SK-N-SH (cell line): ENCODE data around the gene JAKMIP3. TPM values are rescaled to one million over a fixed set of nuclear protein-coding genes. Genes with fewer than 3 reads are reported as not detected.

ENCODE experiments used
- CTCF ChIA-PET: fragments of 300-600, 350-600 bp; formaldehyde crosslinking; extraction: SDS; loops from one replicate; lab custom pipeline; 2021; lab: Yijun Ruan, JAX
- POLR2A ChIA-PET: fragments of 350-600 bp; sonication (Branson Sonifier 250); formaldehyde crosslinking; extraction: SDS; loops from one replicate; lab custom pipeline; 2020; ENCODE audit warnings: antibody characterized with exemption, inconsistent platforms; lab: Yijun Ruan, JAX
- DNase-seq: peaks from one replicate; pipeline ENCODE4 v3.0.0; 2012
- H2AFZ ChIP-seq: fragments of 200-600 bp; sonication (generic); 2 replicates; pipeline ENCODE4 v1.8.1; 2016; ENCODE audit warnings: antibody characterized with exemption, mild to moderate bottlenecking, low read depth
- H3F3A ChIP-seq: fragments of 200-600 bp; sonication (generic); replicated peaks from 2 replicates; pipeline ENCODE3; 2016; ENCODE audit warnings: antibody characterized with exemption, mild to moderate bottlenecking; ENCODE audit not compliant: insufficient read depth
- H3K27ac ChIP-seq, 2 experiments: fragments of 200-500 bp in 1 of 2; fragments of 200-600 bp in 1 of 2; sonication (Bioruptor generic) in 1 of 2; sonication (generic), shearing (Covaris generic) in 1 of 2; 2 replicates each; pipeline versions ENCODE4 v1.5.1 to v1.6.1; 2014 to 2016; ENCODE audit warnings: low read depth in 2 of 2, inconsistent platforms in 1 of 2, low read length in 1 of 2, mild to moderate bottlenecking in 1 of 2, mixed read lengths in 1 of 2
- H3K27me3 ChIP-seq: fragments of 200-600 bp; sonication (generic), shearing (Covaris generic); 2 replicates; pipeline ENCODE4 v1.6.1; 2016; ENCODE audit warnings: mixed run types; ENCODE audit not compliant: insufficient read depth
- H3K36me3 ChIP-seq, 2 experiments: fragments of 200-500 bp in 1 of 2; fragments of 200-600 bp in 1 of 2; sonication (Bioruptor generic) in 1 of 2; sonication (generic) in 1 of 2; replicated peaks in 1 of 2; 2 replicates each; pipeline versions ENCODE3 to v1.5.1; 2014 to 2016; ENCODE audit warnings: low read length in 1 of 2, mild to moderate bottlenecking in 1 of 2; ENCODE audit not compliant: insufficient read depth in 2 of 2, control insufficient read depth in 1 of 2
- H3K4me1 ChIP-seq, 2 experiments: fragments of 200-500 bp in 1 of 2; fragments of 200-600 bp in 1 of 2; sonication (Bioruptor generic) in 1 of 2; sonication (generic), shearing (Covaris generic) in 1 of 2; 2 replicates each; pipeline versions ENCODE4 v1.5.1 to v1.6.1; 2014 to 2016; ENCODE audit warnings: low read depth in 1 of 2, low read length in 1 of 2, mixed run types in 1 of 2; ENCODE audit not compliant: insufficient read depth in 2 of 2, control insufficient read depth in 1 of 2
- H3K4me2 ChIP-seq: fragments of 200-600 bp; sonication (generic), shearing (Covaris generic); 2 replicates; pipeline ENCODE4 v1.6.1; 2017; ENCODE audit warnings: mixed run types
- H3K4me3 ChIP-seq, 2 experiments: fragments of 200-500 bp in 1 of 2; fragments of 200-600 bp in 1 of 2; sonication (Bioruptor generic) in 1 of 2; sonication (generic), shearing (Covaris generic) in 1 of 2; 2 replicates each; pipeline versions ENCODE4 v1.5.1 to v1.8.1; 2014 to 2016; ENCODE audit warnings: low read depth in 2 of 2, inconsistent platforms in 1 of 2, low read length in 1 of 2, mild to moderate bottlenecking in 1 of 2, mixed read lengths in 1 of 2, moderate library complexity in 1 of 2
- H3K79me2 ChIP-seq: fragments of 200-600 bp; sonication (generic); 2 replicates; pipeline ENCODE4 v1.8.1; 2017; ENCODE audit warnings: mild to moderate bottlenecking; ENCODE audit not compliant: insufficient read depth
- H3K9ac ChIP-seq: fragments of 200-600 bp; sonication (generic); 2 replicates; pipeline ENCODE4 v1.6.1; 2017; ENCODE audit warnings: mixed run types
- H3K9me2 ChIP-seq: fragments of 200-600 bp; sonication (generic); 2 replicates; pipeline ENCODE4 v1.6.1; 2017; ENCODE audit warnings: mixed run types
- H3K9me3 ChIP-seq: fragments of 200-600 bp; sonication (generic); 2 replicates; pipeline ENCODE4 v1.6.1; 2017; ENCODE audit warnings: mixed run types, mild to moderate bottlenecking, moderate library complexity
- H4K20me1 ChIP-seq: fragments of 200-600 bp; sonication (generic); 2 replicates; pipeline ENCODE4 v1.6.1; 2017; ENCODE audit warnings: mild to moderate bottlenecking, mixed run types; ENCODE audit not compliant: insufficient read depth
- EP300 ChIP-seq, 2 experiments: IDR thresholded peaks; 2 replicates each; pipeline versions ENCODE4 v1.4.0 to v1.6.1; 2012; ENCODE audit warnings: borderline replicate concordance in 1 of 2, low read depth in 1 of 2, low read length in 1 of 2
- EZH2phosphoT487 ChIP-seq: fragments of 200-600 bp; sonication (generic); IDR thresholded peaks from 2 replicates; pipeline ENCODE4 v1.6.1; 2017; ENCODE audit warnings: low read depth, mixed run types, mild to moderate bottlenecking, antibody characterized with exemption, moderate library complexity, borderline replicate concordance
- RCOR1 ChIP-seq: fragments of 150-350 bp; IDR thresholded peaks from 2 replicates; pipeline ENCODE4 v1.6.1; 2017; ENCODE audit warnings: antibody characterized with exemption, low read length
- WGBS: methylation state at CpG from one replicate; pipeline ENCODE4 v1.1.6; 2017; ENCODE audit warnings: low lambda C conversion rate; 5-methylcytosine and 5-hydroxymethylcytosine counted together
- polyA plus RNA-seq, 3 experiments: library from polyadenylated mRNA; depleted of rRNA; stranded (reverse); fragments of >200 nt; gene quantifications; 2 replicates each; pipeline ENCODE4 v1.2.3, GENCODE V29; 2012
- TF ChIP-seq, protein P1 (sequence below): IDR thresholded peaks from 2 replicates; pipeline ENCODE4 v1.6.1; 2012; ENCODE audit warnings: mild to moderate bottlenecking, low read depth, low read length, moderate library complexity
- TF ChIP-seq, protein P2 (sequence below): IDR thresholded peaks from 2 replicates; pipeline ENCODE4 v1.4.0; 2012; ENCODE audit warnings: low read depth, borderline replicate concordance

Gene JAKMIP3
- polyA plus RNA-seq, 1 of the 3 experiments (the other 2 are of a cell fraction) = 0.02 TPM

DNA sequence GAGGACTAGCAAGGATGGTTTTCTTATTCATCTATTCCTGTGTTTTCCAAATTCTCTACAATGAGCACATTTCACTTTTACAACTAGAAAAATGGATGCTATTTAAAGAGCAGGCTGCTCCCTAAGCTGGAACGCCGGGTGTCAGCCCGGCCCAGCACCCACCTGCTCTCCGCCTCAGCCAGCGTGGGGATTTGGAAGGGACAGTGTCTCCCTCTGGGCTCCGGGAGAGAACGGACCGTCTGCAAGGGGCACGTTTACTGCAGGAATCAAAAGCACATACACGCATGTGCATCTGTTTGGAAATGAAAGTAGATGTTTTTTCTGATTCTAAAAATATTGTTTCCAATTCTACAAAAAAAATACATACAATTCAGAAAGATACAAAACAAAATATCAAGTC, 2.3 kb upstream of the JAKMIP3 start:
- Histone ChIP-seq H3K4me3 (no peak overlapping the region), H3K4me2 (no peak overlapping the region), H3K27ac (no peak overlapping the region), H3K9me2 (no peaks in the 10 kb centered on the region), H3F3A (no peaks in the 10 kb centered on the region), H4K20me1 (no peaks in the 10 kb centered on the region), H3K79me2 (no peaks in the 10 kb centered on the region), H3K27me3 (no peaks in the 10 kb centered on the region), H3K4me1 (no peaks in the 10 kb centered on the region; a peak in 1 of 4 replicates), H3K36me3 (no peaks in the 10 kb centered on the region), H3K9me3 (no peaks in the 10 kb centered on the region), H2AFZ (no peak overlapping the region), H3K9ac (no peak overlapping the region)
- 69% methylated on average over 10 of the region's 10 CpGs for WGBS
- POLR2A ChIA-PET = no interaction called here
- TF ChIP-seq EP300 (IDR thresholded peaks at IDR 0.05; ENCODE audit: borderline replicate concordance in 1 of 2, low read depth in 1 of 2, low read length in 1 of 2) = no peak
- no peak for DNase-seq
- CTCF ChIA-PET = no interaction called here

- no peaks in the 10 kb centered on the region for H3K36me3 ChIP-seq
- ChIA-PET POLR2A (no interaction called here), CTCF (interaction anchor here (1.9 kb wide), 1 partner anchor 79 kb away, joined by 5 read pairs; no protein-coding TSS in a partner anchor)
- H2AFZ ChIP-seq = no peak overlapping the region
- no peaks in the 10 kb centered on the region for H3K27me3 ChIP-seq
- no peak overlapping the region for H3K27ac ChIP-seq
- TF ChIP-seq EZH2phosphoT487 (no peak), RCOR1 (no peak)
- TF ChIP-seq, protein P1, sequence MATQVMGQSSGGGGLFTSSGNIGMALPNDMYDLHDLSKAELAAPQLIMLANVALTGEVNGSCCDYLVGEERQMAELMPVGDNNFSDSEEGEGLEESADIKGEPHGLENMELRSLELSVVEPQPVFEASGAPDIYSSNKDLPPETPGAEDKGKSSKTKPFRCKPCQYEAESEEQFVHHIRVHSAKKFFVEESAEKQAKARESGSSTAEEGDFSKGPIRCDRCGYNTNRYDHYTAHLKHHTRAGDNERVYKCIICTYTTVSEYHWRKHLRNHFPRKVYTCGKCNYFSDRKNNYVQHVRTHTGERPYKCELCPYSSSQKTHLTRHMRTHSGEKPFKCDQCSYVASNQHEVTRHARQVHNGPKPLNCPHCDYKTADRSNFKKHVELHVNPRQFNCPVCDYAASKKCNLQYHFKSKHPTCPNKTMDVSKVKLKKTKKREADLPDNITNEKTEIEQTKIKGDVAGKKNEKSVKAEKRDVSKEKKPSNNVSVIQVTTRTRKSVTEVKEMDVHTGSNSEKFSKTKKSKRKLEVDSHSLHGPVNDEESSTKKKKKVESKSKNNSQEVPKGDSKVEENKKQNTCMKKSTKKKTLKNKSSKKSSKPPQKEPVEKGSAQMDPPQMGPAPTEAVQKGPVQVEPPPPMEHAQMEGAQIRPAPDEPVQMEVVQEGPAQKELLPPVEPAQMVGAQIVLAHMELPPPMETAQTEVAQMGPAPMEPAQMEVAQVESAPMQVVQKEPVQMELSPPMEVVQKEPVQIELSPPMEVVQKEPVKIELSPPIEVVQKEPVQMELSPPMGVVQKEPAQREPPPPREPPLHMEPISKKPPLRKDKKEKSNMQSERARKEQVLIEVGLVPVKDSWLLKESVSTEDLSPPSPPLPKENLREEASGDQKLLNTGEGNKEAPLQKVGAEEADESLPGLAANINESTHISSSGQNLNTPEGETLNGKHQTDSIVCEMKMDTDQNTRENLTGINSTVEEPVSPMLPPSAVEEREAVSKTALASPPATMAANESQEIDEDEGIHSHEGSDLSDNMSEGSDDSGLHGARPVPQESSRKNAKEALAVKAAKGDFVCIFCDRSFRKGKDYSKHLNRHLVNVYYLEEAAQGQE = no peak
- TF ChIP-seq, protein P2, sequence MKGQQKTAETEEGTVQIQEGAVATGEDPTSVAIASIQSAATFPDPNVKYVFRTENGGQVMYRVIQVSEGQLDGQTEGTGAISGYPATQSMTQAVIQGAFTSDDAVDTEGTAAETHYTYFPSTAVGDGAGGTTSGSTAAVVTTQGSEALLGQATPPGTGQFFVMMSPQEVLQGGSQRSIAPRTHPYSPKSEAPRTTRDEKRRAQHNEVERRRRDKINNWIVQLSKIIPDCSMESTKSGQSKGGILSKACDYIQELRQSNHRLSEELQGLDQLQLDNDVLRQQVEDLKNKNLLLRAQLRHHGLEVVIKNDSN = no peak
- no peak overlapping the region for H3K9ac ChIP-seq
- no peak for DNase-seq
- H3K4me1 ChIP-seq = no peaks in the 10 kb centered on the region; a peak in 1 of 4 replicates
- H3K4me2 ChIP-seq = no peak overlapping the region
- no peaks in the 10 kb centered on the region for H4K20me1 ChIP-seq
- H3K79me2 ChIP-seq = no peaks in the 10 kb centered on the region
- 72% methylated on average over 10 of the region's 30 CpGs for WGBS
- H3K4me3 ChIP-seq = no peak overlapping the region
- no peaks in the 10 kb centered on the region for H3F3A ChIP-seq
- H3K9me3 ChIP-seq = no peaks in the 10 kb centered on the region
- H3K9me2 ChIP-seq = no peaks in the 10 kb centered on the region
These were observed 1.5 kb upstream of the JAKMIP3 start for GRCh38 chr10:132064082-132064755.
